Measurements from ENCODE around the gene SLC35B2. TPM values are rescaled to one million over a fixed set of nuclear protein-coding genes. Genes with fewer than 3 reads are reported as not detected.
A peak's percentile ranks its signal among the peaks of the same experiment; 100 is the strongest.

The SLC35B2 gene
- total RNA-seq, 4 donors from 2014 or later: 26.2 to 38.5 (median 30.9) TPM

DNA sequence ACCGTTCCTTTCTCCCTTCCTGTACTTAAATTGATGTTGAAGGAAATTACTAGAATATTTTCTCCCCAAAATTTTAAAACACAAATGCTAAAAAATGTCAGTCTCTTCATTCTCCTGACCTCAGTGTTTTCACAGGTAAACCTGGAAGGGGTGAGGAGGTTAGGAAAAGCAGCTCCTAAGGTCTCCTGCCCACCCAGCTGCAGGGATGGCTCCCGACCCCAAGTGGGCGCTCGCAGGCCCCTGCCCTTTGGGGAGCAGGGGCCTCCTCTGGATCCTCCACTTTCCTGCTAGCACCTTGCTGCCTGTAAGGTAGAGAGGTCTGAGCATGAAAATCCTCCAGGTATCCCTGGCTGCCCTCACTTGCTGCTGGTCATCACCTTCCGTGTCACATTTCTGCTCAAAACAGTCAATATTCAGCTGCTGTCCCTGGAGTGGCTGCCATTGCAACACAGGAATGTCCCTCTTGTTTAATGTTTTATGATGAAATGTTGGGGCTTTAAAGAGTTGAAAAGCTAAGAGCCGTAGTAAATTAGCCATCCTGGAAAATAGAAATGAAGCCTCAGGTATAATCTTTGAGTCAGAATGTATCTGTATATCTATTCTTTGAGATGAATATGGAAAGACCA, 21.3 kb downstream of the SLC35B2 start:
- Histone ChIP-seq H3K4me3 (no peak overlapping the region), H3K4me1 (peaks cover 54% of the 10 kb centered on the region), H3K9me3 (no peaks in the 10 kb centered on the region), H3K27me3 (no peaks in the 10 kb centered on the region), H3K27ac (peak overlapping the region; percentile 61), H3K36me3 (peaks cover 22% of the 10 kb centered on the region)
- no peak for TF ChIP-seq POLR2AphosphoS5 (IDR thresholded peaks at IDR 0.05)
- TF ChIP-seq POLR2A (IDR thresholded peaks at IDR 0.05): no peak
- TF ChIP-seq EP300 (IDR thresholded peaks at IDR 0.05): no peak
- TF ChIP-seq, protein P1, sequence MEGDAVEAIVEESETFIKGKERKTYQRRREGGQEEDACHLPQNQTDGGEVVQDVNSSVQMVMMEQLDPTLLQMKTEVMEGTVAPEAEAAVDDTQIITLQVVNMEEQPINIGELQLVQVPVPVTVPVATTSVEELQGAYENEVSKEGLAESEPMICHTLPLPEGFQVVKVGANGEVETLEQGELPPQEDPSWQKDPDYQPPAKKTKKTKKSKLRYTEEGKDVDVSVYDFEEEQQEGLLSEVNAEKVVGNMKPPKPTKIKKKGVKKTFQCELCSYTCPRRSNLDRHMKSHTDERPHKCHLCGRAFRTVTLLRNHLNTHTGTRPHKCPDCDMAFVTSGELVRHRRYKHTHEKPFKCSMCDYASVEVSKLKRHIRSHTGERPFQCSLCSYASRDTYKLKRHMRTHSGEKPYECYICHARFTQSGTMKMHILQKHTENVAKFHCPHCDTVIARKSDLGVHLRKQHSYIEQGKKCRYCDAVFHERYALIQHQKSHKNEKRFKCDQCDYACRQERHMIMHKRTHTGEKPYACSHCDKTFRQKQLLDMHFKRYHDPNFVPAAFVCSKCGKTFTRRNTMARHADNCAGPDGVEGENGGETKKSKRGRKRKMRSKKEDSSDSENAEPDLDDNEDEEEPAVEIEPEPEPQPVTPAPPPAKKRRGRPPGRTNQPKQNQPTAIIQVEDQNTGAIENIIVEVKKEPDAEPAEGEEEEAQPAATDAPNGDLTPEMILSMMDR (IDR thresholded peaks at IDR 0.05): no peak
- DNase-seq (ENCODE audit: low spot score in 2 of 2): no peak
- WGBS: 91% methylated on average over 6 of the region's 6 CpGs

GRCh38 chr6:44235269-44235668, 22.1 kb downstream of the SLC35B2 start:
- H3K4me3 ChIP-seq: no peak overlapping the region
- H3K9me3 ChIP-seq: no peaks in the 10 kb centered on the region
- no peaks in the 10 kb centered on the region for H3K27me3 ChIP-seq
- H3K27ac ChIP-seq: peak overlapping the region; percentile 61
- no peak for TF ChIP-seq POLR2A (IDR thresholded peaks at IDR 0.05)
- no peak for TF ChIP-seq EP300 (IDR thresholded peaks at IDR 0.05)
- no peak for TF ChIP-seq POLR2AphosphoS5 (IDR thresholded peaks at IDR 0.05)
- TF ChIP-seq, protein P1 (IDR thresholded peaks at IDR 0.05): no peak
- peaks cover 29% of the 10 kb centered on the region for H3K36me3 ChIP-seq
- peaks cover 54% of the 10 kb centered on the region for H3K4me1 ChIP-seq
- no peak for DNase-seq (ENCODE audit: low spot score in 2 of 2)
- WGBS: 65% methylated on average over 6 of the region's 6 CpGs

DNA sequence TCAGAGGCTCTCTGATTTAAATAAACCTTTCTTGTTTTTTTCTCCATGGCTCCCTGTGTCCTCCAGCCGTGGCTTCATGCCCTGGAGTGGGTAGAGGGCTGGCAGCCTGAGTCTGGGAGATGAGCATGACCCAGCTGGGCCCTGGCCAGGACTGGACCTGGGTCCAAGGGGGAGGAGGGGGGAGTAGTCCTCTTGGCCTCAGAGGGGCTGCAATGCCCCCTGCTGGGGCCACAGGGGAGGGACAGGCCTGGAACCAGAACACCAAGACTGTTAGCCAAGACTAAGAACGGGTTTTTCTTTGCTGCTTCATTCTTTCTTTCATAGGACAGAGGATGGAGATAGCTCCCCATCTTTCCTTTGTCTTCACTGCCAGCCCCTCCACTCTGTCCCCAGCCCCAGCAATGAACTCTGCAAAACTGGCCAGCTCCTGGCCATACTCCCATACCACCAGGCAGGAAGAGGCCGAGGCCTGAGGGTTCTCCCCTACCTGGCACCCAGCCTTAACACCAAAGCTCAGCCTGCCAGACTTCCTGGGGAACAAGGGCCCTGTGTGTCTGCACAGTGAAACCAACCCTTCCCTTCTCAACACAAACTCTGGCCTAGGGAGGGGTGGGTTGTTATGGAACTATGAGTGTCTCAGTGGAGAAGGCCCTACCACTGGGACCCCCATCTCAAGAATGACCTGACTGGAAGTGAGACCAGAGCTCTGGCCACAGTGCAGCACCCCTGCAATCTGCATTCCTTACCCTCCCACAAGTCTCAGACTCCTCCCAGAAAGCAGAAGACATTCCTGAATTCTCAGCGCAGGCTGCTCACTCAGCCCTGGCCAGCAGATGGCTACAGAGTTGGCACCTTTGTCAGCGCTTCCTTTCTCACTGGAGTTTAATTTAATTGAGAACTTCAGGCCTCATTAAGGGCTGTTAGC, 23.0 kb downstream of the SLC35B2 start:
- Histone ChIP-seq H3K27me3 (no peaks in the 10 kb centered on the region), H3K36me3 (peaks cover 37% of the 10 kb centered on the region), H3K27ac (peak overlapping the region; percentile 61), H3K9me3 (no peaks in the 10 kb centered on the region), H3K4me3 (no peak overlapping the region), H3K4me1 (peaks cover 54% of the 10 kb centered on the region)
- TF ChIP-seq POLR2AphosphoS5 (IDR thresholded peaks at IDR 0.05): no peak
- TF ChIP-seq, protein P1 (IDR thresholded peaks at IDR 0.05): peak; percentile 69 to 73
- 23% methylated on average over 5 of the region's 5 CpGs for WGBS
- DNase-seq (ENCODE audit: low spot score in 2 of 2): peak in 1 of 2 donors; percentile 83

DNA sequence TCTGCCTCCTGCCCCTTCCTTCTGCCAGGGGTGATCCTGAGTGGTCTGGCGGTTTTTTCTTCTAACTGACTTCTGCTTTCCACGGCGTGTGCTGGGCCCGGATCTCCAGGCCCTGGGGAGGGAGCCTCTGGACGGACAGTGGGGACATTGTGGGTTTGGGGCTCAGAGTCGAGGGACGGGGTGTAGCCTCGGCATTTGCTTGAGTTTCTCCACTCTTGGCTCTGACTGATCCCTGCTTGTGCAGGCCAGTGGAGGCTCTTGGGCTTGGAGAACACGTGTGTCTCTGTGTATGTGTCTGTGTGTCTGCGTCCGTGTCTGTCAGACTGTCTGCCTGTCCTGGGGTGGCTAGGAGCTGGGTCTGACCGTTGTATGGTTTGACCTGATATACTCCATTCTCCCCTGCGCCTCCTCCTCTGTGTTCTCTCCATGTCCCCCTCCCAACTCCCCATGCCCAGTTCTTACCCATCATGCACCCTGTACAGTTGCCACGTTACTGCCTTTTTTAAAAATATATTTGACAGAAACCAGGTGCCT, 23.7 kb downstream of the SLC35B2 start:
- Histone ChIP-seq H3K4me1 (peaks cover 58% of the 10 kb centered on the region), H3K36me3 (peaks cover 37% of the 10 kb centered on the region), H3K9me3 (no peaks in the 10 kb centered on the region), H3K27ac (peak overlapping the region; percentile 61), H3K4me3 (no peak overlapping the region), H3K27me3 (no peaks in the 10 kb centered on the region)
- TF ChIP-seq EP300 (IDR thresholded peaks at IDR 0.05) (no peak), POLR2AphosphoS5 (IDR thresholded peaks at IDR 0.05) (no peak), POLR2A (IDR thresholded peaks at IDR 0.05) (no peak)
- TF ChIP-seq, protein P1 (IDR thresholded peaks at IDR 0.05): no peak
- 68% methylated on average over 14 of the region's 14 CpGs for WGBS
- no peak for DNase-seq (ENCODE audit: low spot score in 2 of 2)
